Ascending aorta (tissue), 2 donors: Measurements from ENCODE around the gene HS3ST1. TPM values are rescaled to one million over a fixed set of nuclear protein-coding genes. Genes with fewer than 3 reads are reported as not detected.

Source experiments
- DNase-seq, 2 donors: peaks; one replicate each; pipeline ENCODE4 v3.0.0-alpha.2; 2019; ENCODE audit warnings: low spot score in 2 of 2
- H3K27ac ChIP-seq, 2 donors: fragments of 200-600 bp; sonication (generic); one replicate each; pipeline ENCODE4 v1.5.1; 2016 to 2017; ENCODE audit warnings: mild to moderate bottlenecking in 1 of 2
- H3K27me3 ChIP-seq: fragments of 200-600 bp; sonication (generic); one replicate; pipeline ENCODE4 v1.5.1; 2017
- H3K36me3 ChIP-seq, 2 donors: fragments of 200-600 bp; sonication (generic); one replicate each; pipeline ENCODE4 v1.5.1; 2016
- H3K4me1 ChIP-seq, 2 donors: fragments of 200-600 bp; sonication (generic); one replicate each; pipeline ENCODE4 v1.5.1; 2016 to 2017; ENCODE audit warnings: mild to moderate bottlenecking in 1 of 2
- H3K4me3 ChIP-seq, 2 donors: fragments of 200-600 bp; sonication (generic); one replicate each; pipeline ENCODE4 v1.5.1; 2016 to 2017; ENCODE audit warnings: mild to moderate bottlenecking in 1 of 2
- H3K9me3 ChIP-seq, 2 donors: fragments of 200-600 bp; sonication (generic); one replicate each; pipeline ENCODE4 v1.5.1; 2016
- CTCF ChIP-seq, 3 experiments: fragments of 200-600 bp in 2 of 3; fragments of 450-650 bp in 1 of 3; sonication (generic) in 2 of 3; IDR thresholded peaks; one replicate each; pipeline ENCODE4 v1.5.1; 2016 to 2019; ENCODE audit warnings: antibody characterized with exemption in 3 of 3, mild to moderate bottlenecking in 1 of 3, moderate library complexity in 1 of 3
- intact Hi-C: fragments of 100-400 bp; cut with DNase I; formaldehyde crosslinking; loops from one replicate; pipeline ENCODE4 v1.15.1; 2023
- total RNA-seq: library from RNA; depleted of rRNA; stranded (reverse); fragments of >200 nt; gene quantifications from one replicate; pipeline ENCODE4 v1.1.0, GENCODE V29; 2016

The HS3ST1 gene
- total RNA-seq, 1 donor from 2014 or later, result 0.64 TPM

DNA sequence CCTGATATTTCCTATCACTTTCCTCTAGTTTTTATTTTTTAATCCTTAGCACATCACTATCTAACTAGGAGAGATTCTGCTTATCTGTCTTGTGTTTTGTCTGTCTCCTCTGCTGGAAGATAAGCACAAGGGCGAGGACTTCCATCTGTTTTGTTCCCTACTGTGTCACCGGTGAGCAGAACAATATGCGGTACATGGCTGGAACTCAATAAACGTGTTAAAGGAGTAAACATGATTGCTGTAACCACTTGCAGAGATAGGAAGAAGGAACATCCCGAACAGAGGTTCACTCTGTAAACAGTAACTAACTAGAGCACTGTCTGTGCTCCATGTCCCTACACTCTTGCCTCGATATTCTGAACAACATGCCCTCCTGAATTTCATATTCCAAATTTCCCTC, 5.2 kb downstream of the HS3ST1 start:
- H3K27ac ChIP-seq, result no peak overlapping the region
- no peaks in the 10 kb centered on the region for H3K27me3 ChIP-seq
- no peaks in the 10 kb centered on the region for H3K36me3 ChIP-seq
- no peak for TF ChIP-seq CTCF (IDR thresholded peaks at IDR 0.05)
- H3K4me3 ChIP-seq, result no peak overlapping the region
- H3K9me3 ChIP-seq, result no peaks in the 10 kb centered on the region
- intact Hi-C loops, result no loop called here
- no peak for DNase-seq
- peaks cover 0 to 9% of the 10 kb centered on the region in 2 donors for H3K4me1 ChIP-seq

DNA sequence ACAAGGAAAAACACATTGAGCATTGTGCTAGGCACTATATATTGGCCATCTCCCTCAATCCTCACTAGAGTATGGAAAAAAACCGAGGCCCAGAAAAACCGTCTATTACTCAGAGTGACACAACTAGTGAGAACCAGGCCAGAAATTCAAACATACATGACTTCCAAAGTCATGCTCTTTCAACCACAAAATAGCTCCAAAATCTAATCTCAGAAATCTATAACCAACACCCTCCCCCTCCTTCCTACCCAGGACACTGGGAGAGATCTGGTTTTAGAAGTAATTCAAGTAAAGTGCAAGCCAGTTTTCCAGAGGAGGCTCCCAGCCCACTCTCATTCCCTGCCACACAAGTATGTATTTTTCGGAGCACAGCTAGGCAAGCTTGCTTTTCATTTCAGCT, 7.6 kb downstream of the HS3ST1 start:
- H3K4me1 ChIP-seq, result no peaks in the 10 kb centered on the region
- H3K36me3 ChIP-seq, result no peaks in the 10 kb centered on the region
- no peak for TF ChIP-seq CTCF (IDR thresholded peaks at IDR 0.05)
- no peaks in the 10 kb centered on the region for H3K27me3 ChIP-seq
- intact Hi-C loops, result no loop called here
- DNase-seq, result no peak
- no peak overlapping the region for H3K4me3 ChIP-seq
- no peaks in the 10 kb centered on the region for H3K9me3 ChIP-seq
- H3K27ac ChIP-seq, result no peak overlapping the region

DNA sequence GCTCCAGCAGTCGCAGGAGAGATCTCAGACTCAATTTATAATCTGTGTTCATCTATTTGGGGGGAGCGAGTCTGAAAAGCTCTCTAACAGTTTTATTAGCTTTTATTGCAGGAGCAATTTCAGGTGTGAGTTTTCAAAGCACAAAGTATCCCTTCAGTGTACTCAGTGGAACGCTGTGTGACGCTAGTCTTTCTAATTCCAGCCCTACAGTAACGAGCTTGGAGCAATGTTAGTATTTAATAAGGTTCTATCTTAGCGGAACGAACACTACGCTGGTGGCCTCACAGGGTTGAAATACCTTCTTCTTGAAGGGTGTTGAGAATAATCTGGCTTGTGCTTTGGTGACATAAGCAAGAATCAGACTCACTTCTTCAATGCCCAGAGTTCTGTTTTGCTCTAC, 8.4 kb downstream of the HS3ST1 start:
- no peak for TF ChIP-seq CTCF (IDR thresholded peaks at IDR 0.05)
- intact Hi-C loops, result no loop called here
- Histone ChIP-seq H3K27ac (no peak overlapping the region), H3K4me3 (no peak overlapping the region), H3K9me3 (no peaks in the 10 kb centered on the region), H3K36me3 (no peaks in the 10 kb centered on the region), H3K4me1 (no peaks in the 10 kb centered on the region), H3K27me3 (no peaks in the 10 kb centered on the region)
- DNase-seq, result no peak

GRCh38 chr4:11418610-11419009, 10.1 kb downstream of the HS3ST1 start:
- no peak overlapping the region for H3K27ac ChIP-seq
- H3K4me3 ChIP-seq, result no peak overlapping the region
- DNase-seq, result no peak
- TF ChIP-seq CTCF (IDR thresholded peaks at IDR 0.05), result no peak
- H3K27me3 ChIP-seq, result no peaks in the 10 kb centered on the region
- no peaks in the 10 kb centered on the region for H3K36me3 ChIP-seq
- intact Hi-C loops, result no loop called here
- no peaks in the 10 kb centered on the region for H3K4me1 ChIP-seq
- no peaks in the 10 kb centered on the region for H3K9me3 ChIP-seq

GRCh38 chr4:11416767-11417113, 12.0 kb downstream of the HS3ST1 start:
- no peak for DNase-seq
- intact Hi-C loops, result no loop called here
- TF ChIP-seq CTCF (IDR thresholded peaks at IDR 0.05), result no peak
- H3K4me3 ChIP-seq, result no peak overlapping the region
- no peaks in the 10 kb centered on the region for H3K4me1 ChIP-seq
- H3K36me3 ChIP-seq, result no peaks in the 10 kb centered on the region
- no peaks in the 10 kb centered on the region for H3K9me3 ChIP-seq
- H3K27ac ChIP-seq, result no peak overlapping the region
- no peaks in the 10 kb centered on the region for H3K27me3 ChIP-seq

DNA sequence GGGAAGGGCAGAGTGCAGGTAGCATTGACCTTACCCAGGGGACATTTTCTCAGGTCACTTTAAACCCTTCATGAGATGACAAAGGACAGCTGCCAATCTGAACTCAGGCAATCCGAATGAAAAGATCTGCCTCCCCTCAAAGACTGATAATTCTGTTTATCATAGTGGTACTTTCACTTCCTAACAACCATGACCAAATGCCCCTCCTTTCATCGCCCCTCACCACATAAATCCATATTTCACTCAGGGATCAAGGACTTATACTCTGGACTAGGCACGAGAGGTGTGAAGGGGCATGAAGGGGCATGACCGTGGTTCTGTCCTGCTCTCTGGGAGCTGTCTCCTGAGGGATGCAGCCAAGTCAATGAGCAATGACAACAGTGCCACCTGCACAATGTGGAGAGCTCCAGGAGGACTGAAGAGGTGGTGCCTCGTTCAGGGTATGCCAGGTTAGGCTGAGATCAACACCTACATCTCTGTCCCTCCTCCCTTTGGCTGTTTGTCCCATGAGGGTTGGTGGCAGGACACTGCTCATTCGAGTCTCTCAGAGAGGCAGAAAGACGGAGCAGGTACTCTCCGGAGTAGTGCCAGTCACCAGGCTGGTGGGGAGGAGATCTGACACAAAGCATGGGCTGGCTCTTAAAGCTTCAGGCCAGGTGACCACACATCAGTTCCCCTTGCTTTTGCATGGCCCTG, 12.5 kb downstream of the HS3ST1 start:
- H3K4me3 ChIP-seq, result no peak overlapping the region
- no peaks in the 10 kb centered on the region for H3K27me3 ChIP-seq
- H3K4me1 ChIP-seq, result no peaks in the 10 kb centered on the region
- TF ChIP-seq CTCF (IDR thresholded peaks at IDR 0.05), result no peak
- intact Hi-C loops, result no loop called here
- H3K36me3 ChIP-seq, result no peaks in the 10 kb centered on the region
- no peaks in the 10 kb centered on the region for H3K9me3 ChIP-seq
- DNase-seq, result no peak
- H3K27ac ChIP-seq, result no peak overlapping the region
